ENCODE measurements around the gene TOP2A.
A peak's percentile ranks its signal among the peaks of the same experiment; 100 is the strongest.

- peak in 1 of 3 donors; percentile 49 for TF ChIP-seq CTCF (IDR thresholded peaks at IDR 0.05)
- TF ChIP-seq POLR2A (IDR thresholded peaks at IDR 0.05), result no peak
Observed at GRCh38 chr17:40415390-40415789, 2.3 kb downstream of the TOP2A start.
